DOHH2 (cell line): ENCODE results near the gene TDP1.

Experiments used
- EZH2phosphoT487 ChIP-seq: fragments of 200-600 bp; sonication (generic); IDR thresholded peaks from 2 replicates; pipeline ENCODE4 v1.6.1; 2017; ENCODE audit warnings: borderline replicate concordance, mild to moderate bottlenecking, antibody characterized with exemption, low read length, moderate library complexity, mixed read lengths
- TF ChIP-seq, protein P1 (sequence below): fragments of 200-600 bp; sonication (generic); IDR thresholded peaks from one replicate; pipeline ENCODE4 v1.5.1; 2014; ENCODE audit warnings: antibody characterized with exemption, mild to moderate bottlenecking, low read depth, low read length; ENCODE audit not compliant: poor library complexity, severe bottlenecking

DNA sequence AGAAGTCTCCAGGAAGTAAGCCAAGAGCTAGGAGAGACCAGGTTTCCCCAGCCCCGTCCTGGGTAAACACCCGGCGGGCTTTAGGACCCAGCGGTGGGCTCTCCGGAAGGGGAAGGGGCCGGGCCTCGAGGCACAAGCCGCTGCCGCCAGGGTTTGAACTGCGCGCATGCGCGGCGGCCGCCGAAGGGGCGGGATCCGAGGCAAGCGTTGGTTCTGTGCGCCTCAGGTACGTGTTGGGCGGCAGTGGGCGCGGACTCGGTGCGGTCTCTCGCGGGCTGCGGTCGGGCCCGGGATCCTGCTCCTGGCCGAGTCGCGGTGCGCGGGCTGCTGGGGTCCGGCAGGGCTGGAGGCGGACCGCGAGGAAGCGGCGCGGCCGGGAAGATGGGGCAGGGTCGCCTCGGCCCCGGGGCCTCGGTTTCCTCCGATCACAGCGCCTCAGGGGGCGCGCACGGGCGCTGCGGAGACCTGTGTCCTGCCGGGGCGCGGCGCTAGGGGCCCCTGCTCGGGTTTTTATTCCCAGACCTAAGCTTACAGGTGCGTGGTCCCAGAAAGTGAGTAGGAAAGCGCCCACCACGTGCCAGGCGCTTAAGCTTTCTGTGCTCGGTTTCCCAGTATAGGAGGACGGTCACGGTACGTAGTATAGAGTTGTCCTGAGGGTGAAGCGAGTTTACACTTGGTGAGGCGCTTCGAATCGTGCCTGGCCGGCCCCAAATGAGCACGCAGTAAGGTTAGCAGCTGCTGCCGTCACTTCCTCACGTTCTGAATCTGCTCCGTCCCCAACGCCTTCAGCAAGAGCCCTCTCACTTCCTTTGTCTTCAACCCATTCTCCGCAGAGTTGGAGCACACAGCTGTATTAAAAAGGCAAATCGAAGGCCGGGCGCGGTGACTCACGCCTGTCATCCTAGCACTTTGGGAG, at the start of gene TDP1:
- TF ChIP-seq, protein P1, sequence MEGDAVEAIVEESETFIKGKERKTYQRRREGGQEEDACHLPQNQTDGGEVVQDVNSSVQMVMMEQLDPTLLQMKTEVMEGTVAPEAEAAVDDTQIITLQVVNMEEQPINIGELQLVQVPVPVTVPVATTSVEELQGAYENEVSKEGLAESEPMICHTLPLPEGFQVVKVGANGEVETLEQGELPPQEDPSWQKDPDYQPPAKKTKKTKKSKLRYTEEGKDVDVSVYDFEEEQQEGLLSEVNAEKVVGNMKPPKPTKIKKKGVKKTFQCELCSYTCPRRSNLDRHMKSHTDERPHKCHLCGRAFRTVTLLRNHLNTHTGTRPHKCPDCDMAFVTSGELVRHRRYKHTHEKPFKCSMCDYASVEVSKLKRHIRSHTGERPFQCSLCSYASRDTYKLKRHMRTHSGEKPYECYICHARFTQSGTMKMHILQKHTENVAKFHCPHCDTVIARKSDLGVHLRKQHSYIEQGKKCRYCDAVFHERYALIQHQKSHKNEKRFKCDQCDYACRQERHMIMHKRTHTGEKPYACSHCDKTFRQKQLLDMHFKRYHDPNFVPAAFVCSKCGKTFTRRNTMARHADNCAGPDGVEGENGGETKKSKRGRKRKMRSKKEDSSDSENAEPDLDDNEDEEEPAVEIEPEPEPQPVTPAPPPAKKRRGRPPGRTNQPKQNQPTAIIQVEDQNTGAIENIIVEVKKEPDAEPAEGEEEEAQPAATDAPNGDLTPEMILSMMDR, result peak; percentile 45
- TF ChIP-seq EZH2phosphoT487, result no peak
